Endothelial cell of umbilical vein (primary cell): ENCODE data around the gene MME. TPM values are rescaled to one million over a fixed set of nuclear protein-coding genes. Genes with fewer than 3 reads are reported as not detected.

Source experiments
- BruUV-seq: library from RNA; stranded (reverse); fragments of 400-500 nt; replicated peaks from 2 replicates; lab custom pipeline; 2021; lab: Mats Ljungman, UMichigan
- CTCF ChIA-PET: fragments of 300-600, 350-600 bp; sonication (Branson Sonifier 250); formaldehyde crosslinking; loops from one replicate; lab custom pipeline; 2021; ENCODE audit warnings: antibody characterized with exemption, inconsistent platforms; lab: Charles Lee
- POLR2A ChIA-PET: fragments of 300-600, 350-600 bp; sonication (Branson Sonifier 250); formaldehyde crosslinking; loops from one replicate; lab custom pipeline; 2021; ENCODE audit warnings: antibody characterized with exemption, inconsistent platforms; lab: Charles Lee
- DNase-seq: peaks from one replicate; pipeline ENCODE4 v3.0.0-alpha.2; 2011; ENCODE audit warnings: low read depth, low spot score
- FAIRE-seq: peaks from 2 replicates; lab custom pipeline; 2011; peaks lifted over from hg19 to GRCh38; lab: Jason Lieb, UNC
- H2AFZ ChIP-seq: 2 replicates; pipeline ENCODE4 v1.6.0; 2012; ENCODE audit warnings: low read depth, low read length, control low read depth, inconsistent platforms
- H3K27ac ChIP-seq: 2 replicates; pipeline ENCODE4 v1.5.1; 2011; ENCODE audit warnings: low read depth, mild to moderate bottlenecking, control low read depth, low read length, moderate library complexity; ENCODE audit not compliant: insufficient read depth
- H3K27me3 ChIP-seq, 2 experiments: 2 replicates each; pipeline versions ENCODE4 v1.6.0 to v1.6.1; 2011; ENCODE audit warnings: low read length in 2 of 2, mixed read lengths in 1 of 2; ENCODE audit not compliant: control insufficient read depth in 2 of 2, insufficient read depth in 2 of 2
- H3K36me3 ChIP-seq, 2 experiments: 2 replicates in 1 of 2; 3 replicates in 1 of 2; pipeline ENCODE4 v1.5.1; 2011; ENCODE audit warnings: low read length in 2 of 2, mild to moderate bottlenecking in 1 of 2, moderate library complexity in 1 of 2; ENCODE audit not compliant: control insufficient read depth in 2 of 2, insufficient read depth in 2 of 2; ENCODE audit errors: extremely low read depth in 1 of 2
- H3K4me1 ChIP-seq: 3 replicates; pipeline ENCODE4 v1.5.1; 2011; ENCODE audit warnings: mild to moderate bottlenecking, low read length; ENCODE audit not compliant: control insufficient read depth, insufficient read depth; ENCODE audit errors: extremely low read depth
- H3K4me2 ChIP-seq: 2 replicates; pipeline ENCODE4 v1.6.1; 2011; ENCODE audit warnings: low read length, control low read depth, mixed read lengths; ENCODE audit not compliant: insufficient read depth
- H3K4me3 ChIP-seq, 3 experiments: fragments of 200-600 bp in 1 of 3; sonication (generic), shearing (Covaris generic) in 1 of 3; replicated peaks in 1 of 3; 2 replicates each; pipeline ENCODE4 v1.5.1; 2011 to 2016; ENCODE audit warnings: control low read depth in 3 of 3, low read length in 3 of 3, mild to moderate bottlenecking in 2 of 3, inconsistent platforms in 1 of 3, low read depth in 1 of 3, moderate library complexity in 1 of 3; ENCODE audit not compliant: insufficient read depth in 1 of 3
- H3K79me2 ChIP-seq: 2 replicates; pipeline ENCODE4 v1.6.0; 2012; ENCODE audit warnings: low read length, inconsistent platforms; ENCODE audit not compliant: control insufficient read depth, insufficient read depth
- H3K9ac ChIP-seq: replicated peaks from 2 replicates; pipeline ENCODE3; 2011; ENCODE audit warnings: low read length, control low read depth; ENCODE audit not compliant: insufficient read depth; ENCODE audit errors: extremely low read depth
- H3K9me1 ChIP-seq: replicated peaks from 3 replicates; pipeline ENCODE4 v1.6.0; 2011; ENCODE audit warnings: mild to moderate bottlenecking, low read length; ENCODE audit not compliant: control insufficient read depth, insufficient read depth; ENCODE audit errors: extremely low read depth
- H3K9me3 ChIP-seq: replicated peaks from 2 replicates; pipeline ENCODE4 v1.5.1; 2012; ENCODE audit warnings: low read length, inconsistent platforms; ENCODE audit not compliant: control insufficient read depth, insufficient read depth
- H4K20me1 ChIP-seq: replicated peaks from 2 replicates; pipeline ENCODE3; 2011; ENCODE audit warnings: mild to moderate bottlenecking, low read length; ENCODE audit not compliant: control insufficient read depth, insufficient read depth; ENCODE audit errors: extremely low read depth
- EZH2 ChIP-seq: IDR thresholded peaks from 2 replicates; pipeline ENCODE4 v1.6.1; 2012; ENCODE audit warnings: borderline replicate concordance, low read depth, mild to moderate bottlenecking, moderate library complexity, low read length, inconsistent platforms; ENCODE audit not compliant: severe bottlenecking
- FOS ChIP-seq: IDR thresholded peaks from 2 replicates; pipeline ENCODE4 v1.6.1; 2011; ENCODE audit warnings: mild to moderate bottlenecking, low read length, moderate library complexity, borderline replicate concordance; ENCODE audit not compliant: insufficient read depth
- GATA2 ChIP-seq: IDR thresholded peaks from 2 replicates; pipeline ENCODE4 v1.7.0; 2011; ENCODE audit warnings: low read depth, mild to moderate bottlenecking, moderate library complexity, mixed read lengths, low read length; ENCODE audit not compliant: insufficient read length, insufficient read depth
- JUN ChIP-seq: IDR thresholded peaks from 2 replicates; pipeline ENCODE4 v1.6.1; 2011; ENCODE audit warnings: borderline replicate concordance, low read depth; ENCODE audit not compliant: insufficient read length, insufficient read depth
- MYC ChIP-seq: IDR thresholded peaks from one replicate; pipeline ENCODE4 v1.6.1; 2011; ENCODE audit warnings: mild to moderate bottlenecking, low read depth, low read length
- POLR2A ChIP-seq: IDR thresholded peaks from 2 replicates; pipeline ENCODE4 v1.6.1; 2012; ENCODE audit warnings: low read depth, mild to moderate bottlenecking, control low read depth, low read length
- POLR2AphosphoS5 ChIP-seq: IDR thresholded peaks from 2 replicates; pipeline ENCODE4 v1.6.1; 2012; ENCODE audit warnings: low read depth, mild to moderate bottlenecking, control low read depth, low read length, moderate library complexity; ENCODE audit not compliant: insufficient read depth
- dilution Hi-C: fragments of 300-500 bp; cut with MboI; formaldehyde crosslinking; loops from one replicate; pipeline ENCODE4 v1.15.0; 2019; ENCODE audit warnings: low sequenced_read_pairs; ENCODE audit not compliant: extremely low pct_ligation_motif_present
- intact Hi-C: fragments of 100-400 bp; cut with micrococcal nuclease; formaldehyde crosslinking; loops from one replicate; pipeline ENCODE4 v1.10.0; 2022
- polyA plus RNA-seq, 4 experiments: library from polyadenylated mRNA; depleted of rRNA in 3 of 4; stranded (reverse) in 3 of 4; unstranded in 1 of 4; fragments of >200 nt; gene quantifications; 2 replicates each; pipeline versions ENCODE4 v1.2.1 to v1.2.3, GENCODE V29; 2011 to 2012; ENCODE audit warnings: missing spikeins in 1 of 4
- total RNA-seq: library from RNA; stranded (reverse); gene quantifications from 2 replicates; pipeline ENCODE4 v1.2.3, GENCODE V29; 2021
- TF ChIP-seq, protein P1 (sequence below), 2 donors: IDR thresholded peaks; 1 replicate in 1 of 2; 2 replicates in 1 of 2; pipeline ENCODE4 v1.5.1; 2011; ENCODE audit warnings: low read length in 2 of 2, mild to moderate bottlenecking in 2 of 2, moderate library complexity in 2 of 2, control low read depth in 1 of 2, inconsistent platforms in 1 of 2, low read depth in 1 of 2; ENCODE audit not compliant: insufficient read depth in 1 of 2; ENCODE audit errors: extremely low read depth in 1 of 2
- TF ChIP-seq, protein P2 (sequence below): IDR thresholded peaks from 2 replicates; pipeline ENCODE4 v1.6.1; 2011; ENCODE audit not compliant: insufficient read depth, insufficient read length

The MME gene
- total and polyA plus RNA-seq, 2 donors (not counting 3 experiments of a cell fraction or from before 2014, with no cell fraction given), result 6.0 to 10.5 TPM

DNA sequence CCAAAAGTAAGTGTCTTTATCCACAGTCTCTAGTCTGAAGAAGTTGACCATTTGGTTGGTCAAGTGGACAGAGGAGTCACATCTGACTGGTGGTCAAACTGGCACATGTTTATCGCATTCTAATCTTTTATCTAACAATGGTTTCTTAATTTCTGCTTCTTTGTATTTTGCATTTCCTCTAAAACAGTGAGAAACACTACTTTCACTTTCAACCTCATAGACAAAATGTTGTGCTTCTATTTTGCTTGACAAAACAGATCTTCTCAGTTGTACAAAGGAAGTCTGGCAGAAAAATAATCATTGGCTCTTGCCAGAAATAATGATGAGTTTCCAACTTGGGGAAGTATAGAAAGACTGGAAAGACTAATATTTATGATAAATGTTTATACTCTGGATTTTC lies 103.9 kb downstream of the MME start:
- no peaks in the 10 kb centered on the region for H3K36me3 ChIP-seq
- ChIA-PET POLR2A (no interaction called here), CTCF (no interaction called here)
- peak; percentile 50 for FAIRE-seq
- TF ChIP-seq, protein P1, sequence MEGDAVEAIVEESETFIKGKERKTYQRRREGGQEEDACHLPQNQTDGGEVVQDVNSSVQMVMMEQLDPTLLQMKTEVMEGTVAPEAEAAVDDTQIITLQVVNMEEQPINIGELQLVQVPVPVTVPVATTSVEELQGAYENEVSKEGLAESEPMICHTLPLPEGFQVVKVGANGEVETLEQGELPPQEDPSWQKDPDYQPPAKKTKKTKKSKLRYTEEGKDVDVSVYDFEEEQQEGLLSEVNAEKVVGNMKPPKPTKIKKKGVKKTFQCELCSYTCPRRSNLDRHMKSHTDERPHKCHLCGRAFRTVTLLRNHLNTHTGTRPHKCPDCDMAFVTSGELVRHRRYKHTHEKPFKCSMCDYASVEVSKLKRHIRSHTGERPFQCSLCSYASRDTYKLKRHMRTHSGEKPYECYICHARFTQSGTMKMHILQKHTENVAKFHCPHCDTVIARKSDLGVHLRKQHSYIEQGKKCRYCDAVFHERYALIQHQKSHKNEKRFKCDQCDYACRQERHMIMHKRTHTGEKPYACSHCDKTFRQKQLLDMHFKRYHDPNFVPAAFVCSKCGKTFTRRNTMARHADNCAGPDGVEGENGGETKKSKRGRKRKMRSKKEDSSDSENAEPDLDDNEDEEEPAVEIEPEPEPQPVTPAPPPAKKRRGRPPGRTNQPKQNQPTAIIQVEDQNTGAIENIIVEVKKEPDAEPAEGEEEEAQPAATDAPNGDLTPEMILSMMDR (IDR thresholded peaks at IDR 0.05; ENCODE audit: extremely low read depth in 1 of 2, insufficient read depth in 1 of 2, low read depth in 1 of 2, low read length in 2 of 2), result no peak
- TF ChIP-seq POLR2A (no peak), FOS (no peak), MYC (no peak), POLR2AphosphoS5 (no peak), GATA2 (no peak), EZH2 (no peak), JUN (no peak)
- TF ChIP-seq, protein P2, sequence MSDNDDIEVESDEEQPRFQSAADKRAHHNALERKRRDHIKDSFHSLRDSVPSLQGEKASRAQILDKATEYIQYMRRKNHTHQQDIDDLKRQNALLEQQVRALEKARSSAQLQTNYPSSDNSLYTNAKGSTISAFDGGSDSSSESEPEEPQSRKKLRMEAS, result no peak
- intact Hi-C loops (no loop called here), dilution Hi-C loops (no loop called here)
- no peaks in the 10 kb centered on the region for H3K4me1 ChIP-seq
- no peak overlapping the region for H3K4me3 ChIP-seq
- no peak overlapping the region for H3K27ac ChIP-seq
- H3K4me2 ChIP-seq, result no peak overlapping the region
- H3K9ac ChIP-seq, result no peak overlapping the region
- no peaks in the 10 kb centered on the region for H4K20me1 ChIP-seq
- peak; percentile 55 for DNase-seq
- no peak overlapping the region for H2AFZ ChIP-seq
- no peaks in the 10 kb centered on the region for H3K79me2 ChIP-seq
- no peaks in the 10 kb centered on the region for H3K27me3 ChIP-seq
- no peaks in the 10 kb centered on the region for H3K9me1 ChIP-seq
- no TSS peak for BruUV-seq
- H3K9me3 ChIP-seq, result no peaks in the 10 kb centered on the region
